Fibroblast of lung (primary cell): ENCODE measurements around the gene METTL5. TPM values are rescaled to one million over a fixed set of nuclear protein-coding genes. Genes with fewer than 3 reads are reported as not detected.
"Not testable (repeated sequence)": the region's sequence is repeated elsewhere in the genome, so short reads cannot be mapped to it uniquely, and the experiment has no call there.

Source experiments
- DNase-seq, 2 donors: peaks; one replicate each; pipeline versions ENCODE4 v3.0.0 to v3.0.0-alpha.2; 2010; ENCODE audit warnings: low read depth in 2 of 2
- H2AFZ ChIP-seq: 2 replicates; pipeline ENCODE4 v1.5.1; 2012; ENCODE audit warnings: low read length, control low read depth, inconsistent platforms
- H3K27ac ChIP-seq: 2 replicates; pipeline ENCODE4 v1.5.1; 2011; ENCODE audit warnings: low read length, control low read depth; ENCODE audit not compliant: insufficient read depth
- H3K27me3 ChIP-seq: 2 replicates; pipeline ENCODE4 v1.5.1; 2011; ENCODE audit warnings: mild to moderate bottlenecking, low read length; ENCODE audit not compliant: control insufficient read depth, insufficient read depth
- H3K36me3 ChIP-seq: 2 replicates; pipeline ENCODE4 v1.5.1; 2011; ENCODE audit warnings: low read length; ENCODE audit not compliant: control insufficient read depth, insufficient read depth
- H3K4me1 ChIP-seq: 2 replicates; pipeline ENCODE4 v1.5.1; 2011; ENCODE audit warnings: low read length; ENCODE audit not compliant: control insufficient read depth, insufficient read depth; ENCODE audit errors: extremely low read depth
- H3K4me2 ChIP-seq: 2 replicates; pipeline ENCODE4 v1.5.1; 2011; ENCODE audit warnings: low read length, control low read depth; ENCODE audit not compliant: insufficient read depth; ENCODE audit errors: extremely low read depth
- H3K4me3 ChIP-seq, 4 experiments: fragments of 200-600 bp in 1 of 4; sonication (generic) in 1 of 4; replicated peaks in 1 of 4; 2 replicates each; pipeline ENCODE4 v1.5.1; 2011 to 2016; ENCODE audit warnings: low read length in 4 of 4, low read depth in 3 of 4, mild to moderate bottlenecking in 3 of 4, control low read depth in 2 of 4, inconsistent platforms in 1 of 4, mixed read lengths in 1 of 4; ENCODE audit not compliant: insufficient read depth in 1 of 4; ENCODE audit errors: control extremely low read depth in 1 of 4
- H3K79me2 ChIP-seq: 2 replicates; pipeline ENCODE4 v1.5.1; 2012; ENCODE audit warnings: mild to moderate bottlenecking, low read length, inconsistent platforms; ENCODE audit not compliant: control insufficient read depth, insufficient read depth
- H3K9ac ChIP-seq: 2 replicates; pipeline ENCODE4 v1.5.1; 2011; ENCODE audit warnings: mild to moderate bottlenecking, low read length, control low read depth; ENCODE audit not compliant: insufficient read depth
- H3K9me3 ChIP-seq: 2 replicates; pipeline ENCODE4 v1.5.1; 2012; ENCODE audit warnings: low read depth, low read length; ENCODE audit not compliant: control insufficient read depth, insufficient read depth
- H4K20me1 ChIP-seq: 2 replicates; pipeline ENCODE4 v1.5.1; 2011; ENCODE audit warnings: low read length; ENCODE audit not compliant: control insufficient read depth, insufficient read depth; ENCODE audit errors: extremely low read depth
- EZH2 ChIP-seq: IDR thresholded peaks from 2 replicates; pipeline ENCODE4 v1.5.1; 2012; ENCODE audit warnings: low read length, control low read depth, mild to moderate bottlenecking; ENCODE audit errors: missing control alignments
- polyA minus RNA-seq: library from RNA; depleted of rRNA, polyadenylated mRNA; stranded (reverse); fragments of >200 nt; gene quantifications from 2 replicates; pipeline ENCODE4 v1.2.3, GENCODE V29; 2011; ENCODE audit warnings: low replicate concordance
- polyA plus RNA-seq, 2 donors: library from polyadenylated mRNA; depleted of rRNA in 1 of 2; stranded (reverse) in 1 of 2; unstranded in 1 of 2; fragments of >200 nt; gene quantifications; 2 replicates each; pipeline ENCODE4 v1.2.1, GENCODE V29; 2011 to 2012; ENCODE audit warnings: missing spikeins in 1 of 2
- total RNA-seq: library from RNA; depleted of rRNA; stranded (reverse); fragments of >200 nt; gene quantifications from 2 replicates; pipeline ENCODE4 v1.2.1, GENCODE V29; 2014
- TF ChIP-seq, protein P1 (sequence below), 2 donors: IDR thresholded peaks in 1 of 2; conservative IDR thresholded peaks in 1 of 2; 1 replicate in 1 of 2; 2 replicates in 1 of 2; pipeline ENCODE4 v1.5.1; 2011 to 2012; ENCODE audit warnings: low read length in 2 of 2, control low read depth in 1 of 2, inconsistent platforms in 1 of 2, low read depth in 1 of 2, mild to moderate bottlenecking in 1 of 2

METTL5 gene
- total RNA-seq (44.7 and 50.9 TPM in 2 replicates), polyA plus RNA-seq (52.9 and 54.5 TPM in 2 replicates), polyA minus RNA-seq (14.0 TPM in 1 of 2 replicates, not detected in the other)
- polyA plus RNA-seq (2012): 63.2 and 77.5 TPM in 2 replicates

DNA sequence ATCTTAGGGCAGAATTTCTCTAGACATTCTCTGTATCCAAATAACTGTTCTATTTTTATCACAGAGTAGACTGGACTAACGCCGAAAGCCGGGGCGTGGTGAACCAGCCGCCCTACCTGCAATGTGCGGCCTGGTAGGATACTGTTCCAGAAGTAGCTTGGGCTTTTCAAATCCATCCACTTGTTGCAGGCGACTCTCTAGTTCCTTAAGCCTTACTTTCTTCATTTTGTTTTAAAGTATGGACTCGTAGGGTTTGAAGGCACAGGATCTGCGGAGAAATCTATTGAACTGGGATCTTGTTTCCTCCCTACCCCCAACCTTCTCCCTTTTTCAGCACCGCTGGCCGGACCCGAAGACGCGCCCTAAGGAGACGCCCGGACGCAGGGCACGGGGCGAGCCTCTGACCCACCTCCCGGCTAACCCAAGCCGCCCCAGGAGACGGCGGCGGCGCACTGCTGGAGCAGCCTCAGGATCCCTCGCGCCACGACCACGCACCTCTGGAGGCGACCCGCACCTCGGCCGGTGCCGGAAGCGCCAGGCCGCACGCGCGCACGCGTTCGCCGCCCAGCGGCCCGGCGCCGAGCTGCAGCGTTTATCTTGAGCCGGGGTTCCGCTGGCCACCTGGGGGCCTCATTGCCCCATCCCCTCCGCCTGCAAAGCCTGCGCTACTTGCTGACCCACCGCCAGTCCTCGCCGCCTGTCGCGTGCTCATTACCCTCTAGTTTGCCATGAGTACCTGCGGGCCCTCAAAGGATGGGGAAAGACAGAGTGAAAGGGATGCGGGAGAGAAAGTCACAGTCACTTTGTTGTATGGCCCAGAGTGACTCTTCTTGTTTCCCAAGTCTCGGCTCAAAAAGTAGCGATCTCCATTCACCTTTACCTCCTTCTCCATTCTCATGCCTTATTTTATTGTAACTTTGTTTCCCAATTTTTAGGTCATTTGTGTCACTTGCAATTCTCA is at the start of gene METTL5:
Gene METTL5, minus strand, starts transcription at position 533 of the 961 bp plus-strand sequence. Its CDS starts 308 bp downstream, at position 225.
- peak within 1 kb of the TSS; percentile 78 for H3K4me2 ChIP-seq
- peak within 1 kb of the TSS; percentile 76 for H3K27ac ChIP-seq
- DNase-seq: peak; percentile 70 to 78
- peak within 1 kb of the TSS; percentile 73 for H3K9ac ChIP-seq
- H3K36me3 ChIP-seq: no peaks in the 10 kb centered on the region
- peak within 1 kb of the TSS; percentile 81 to 91 (median 88) for H3K4me3 ChIP-seq
- H3K9me3 ChIP-seq: no peaks in the 10 kb centered on the region
- no peaks in the 10 kb centered on the region for H3K27me3 ChIP-seq
- no peaks in the 10 kb centered on the region for H3K4me1 ChIP-seq
- H4K20me1 ChIP-seq: no peaks in the 10 kb centered on the region
- peaks cover 36% of the 10 kb centered on the region for H3K79me2 ChIP-seq
- H2AFZ ChIP-seq: peak within 1 kb of the TSS; percentile 96
- TF ChIP-seq, protein P1, sequence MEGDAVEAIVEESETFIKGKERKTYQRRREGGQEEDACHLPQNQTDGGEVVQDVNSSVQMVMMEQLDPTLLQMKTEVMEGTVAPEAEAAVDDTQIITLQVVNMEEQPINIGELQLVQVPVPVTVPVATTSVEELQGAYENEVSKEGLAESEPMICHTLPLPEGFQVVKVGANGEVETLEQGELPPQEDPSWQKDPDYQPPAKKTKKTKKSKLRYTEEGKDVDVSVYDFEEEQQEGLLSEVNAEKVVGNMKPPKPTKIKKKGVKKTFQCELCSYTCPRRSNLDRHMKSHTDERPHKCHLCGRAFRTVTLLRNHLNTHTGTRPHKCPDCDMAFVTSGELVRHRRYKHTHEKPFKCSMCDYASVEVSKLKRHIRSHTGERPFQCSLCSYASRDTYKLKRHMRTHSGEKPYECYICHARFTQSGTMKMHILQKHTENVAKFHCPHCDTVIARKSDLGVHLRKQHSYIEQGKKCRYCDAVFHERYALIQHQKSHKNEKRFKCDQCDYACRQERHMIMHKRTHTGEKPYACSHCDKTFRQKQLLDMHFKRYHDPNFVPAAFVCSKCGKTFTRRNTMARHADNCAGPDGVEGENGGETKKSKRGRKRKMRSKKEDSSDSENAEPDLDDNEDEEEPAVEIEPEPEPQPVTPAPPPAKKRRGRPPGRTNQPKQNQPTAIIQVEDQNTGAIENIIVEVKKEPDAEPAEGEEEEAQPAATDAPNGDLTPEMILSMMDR (conservative IDR thresholded peaks at IDR 0.05 in 1 of 2, IDR thresholded peaks at IDR 0.05 in 1 of 2; ENCODE audit: low read depth in 1 of 2, low read length in 2 of 2): peak; percentile 67 to 85
- no peak for TF ChIP-seq EZH2

DNA sequence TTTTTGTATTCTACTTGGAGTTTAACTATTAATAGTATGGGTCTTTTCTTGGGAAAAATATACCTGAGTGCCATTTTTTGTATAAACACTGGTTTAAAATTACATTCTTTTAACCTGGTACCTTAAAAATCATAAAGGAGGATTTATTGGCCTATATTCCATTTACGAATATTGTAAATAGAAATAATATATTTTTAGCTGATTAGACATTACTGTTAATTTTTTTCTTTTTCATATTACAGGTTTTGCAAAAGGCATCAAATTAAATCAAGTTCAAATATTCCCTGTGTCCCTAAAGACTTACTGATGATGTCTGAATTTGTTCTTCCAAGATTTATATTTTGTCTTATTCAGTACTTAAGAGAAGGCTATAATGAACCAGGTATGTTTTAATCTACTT is 47.3 kb upstream of the METTL5 start:
- Histone ChIP-seq H3K27ac (no peak overlapping the region), H3K27me3 (no peaks in the 10 kb centered on the region), H3K9ac (no peak overlapping the region), H3K36me3 (no peaks in the 10 kb centered on the region), H3K4me1 (no peaks in the 10 kb centered on the region), H3K4me3 (no peak overlapping the region), H3K79me2 (peaks cover 2% of the 10 kb centered on the region), H2AFZ (no peak overlapping the region), H4K20me1 (no peaks in the 10 kb centered on the region), H3K9me3 (no peaks in the 10 kb centered on the region), H3K4me2 (no peak overlapping the region)
- no peak for DNase-seq
- no peak for TF ChIP-seq EZH2
- TF ChIP-seq, protein P1 (conservative IDR thresholded peaks at IDR 0.05 in 1 of 2, IDR thresholded peaks at IDR 0.05 in 1 of 2; ENCODE audit: low read depth in 1 of 2, low read length in 2 of 2): no peak

DNA sequence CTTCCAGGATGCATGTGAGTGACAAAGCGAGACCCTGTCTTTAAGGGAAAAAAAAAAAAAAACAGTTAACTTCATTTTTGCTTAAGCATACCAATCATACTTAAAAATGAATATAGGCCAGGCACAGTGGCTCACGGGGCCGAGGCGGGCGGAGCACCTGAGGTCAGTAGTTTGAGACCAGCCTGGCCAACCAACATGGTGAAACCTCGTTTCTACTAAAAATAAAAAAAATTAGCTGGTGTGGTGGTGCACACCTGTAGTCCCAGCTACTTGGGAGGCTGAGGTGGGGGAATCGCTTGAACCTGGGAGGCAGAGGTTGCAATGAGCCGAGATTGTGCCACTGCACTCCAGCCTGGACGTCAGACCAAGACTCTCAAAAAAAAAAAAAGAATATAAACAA is 46.7 kb upstream of the METTL5 start:
- H3K27me3 ChIP-seq, H3K36me3 ChIP-seq, H3K79me2 ChIP-seq, H2AFZ ChIP-seq, H4K20me1 ChIP-seq, DNase-seq, H3K9me3 ChIP-seq, H3K4me2 ChIP-seq, H3K9ac ChIP-seq, H3K4me1 ChIP-seq, H3K27ac ChIP-seq, H3K4me3 ChIP-seq: not testable (repeated sequence)
